HepG2 (cell line): Measurements from ENCODE around the gene CEP55. TPM values are rescaled to one million over a fixed set of nuclear protein-coding genes. Genes with fewer than 3 reads are reported as not detected.
A peak's percentile ranks its signal among the peaks of the same experiment; 100 is the strongest.

Source experiments
- DR1 ChIP-seq: sonication (generic); formaldehyde crosslinking; IDR thresholded peaks from 2 replicates; pipeline ENCODE4 v1.8.0; 2021; ENCODE audit warnings: mild to moderate bottlenecking, missing genetic modification reagents, inconsistent platforms
- EEA1 ChIP-seq: sonication (generic); formaldehyde crosslinking; IDR thresholded peaks from 2 replicates; pipeline ENCODE4 v1.5.1; 2020; ENCODE audit warnings: mild to moderate bottlenecking, missing genetic modification reagents, borderline replicate concordance
- ETV6 ChIP-seq: sonication (generic); formaldehyde crosslinking; conservative IDR thresholded peaks from 2 replicates; pipeline ENCODE4 v1.4.0; 2020; ENCODE audit warnings: missing genetic modification reagents
- IKZF1 ChIP-seq: fragments of 450-650 bp; IDR thresholded peaks from 2 replicates; pipeline ENCODE4 v1.7.1; 2016
- JUND ChIP-seq: sonication (generic); formaldehyde crosslinking; IDR thresholded peaks from 2 replicates; pipeline ENCODE4 v1.8.0; 2022; ENCODE audit warnings: mild to moderate bottlenecking, missing genetic modification reagents
- MIER2 ChIP-seq: IDR thresholded peaks from 2 replicates; pipeline ENCODE4 v1.6.1; 2016; ENCODE audit warnings: missing biosample characterization, missing genetic modification reagents
- MYNN ChIP-seq: sonication (generic); formaldehyde crosslinking; IDR thresholded peaks from 2 replicates; pipeline ENCODE4 v1.4.0; 2020; ENCODE audit warnings: mild to moderate bottlenecking, low read depth, missing genetic modification reagents
- NFATC3 ChIP-seq: sonication (generic); formaldehyde crosslinking; IDR thresholded peaks from 2 replicates; pipeline ENCODE4 v1.5.1; 2020; ENCODE audit warnings: mild to moderate bottlenecking, missing genetic modification reagents
- SRSF1 ChIP-seq: fragments of 200-400 bp; formaldehyde crosslinking; optimal IDR thresholded peaks from 2 replicates; pipeline ENCODE3; 2017; ENCODE audit warnings: mild to moderate bottlenecking, low read depth, low read length, moderate library complexity
- TRIM24 ChIP-seq: sonication (generic); formaldehyde crosslinking; IDR thresholded peaks from 2 replicates; pipeline ENCODE4 v1.8.0; 2022; ENCODE audit warnings: mild to moderate bottlenecking, missing genetic modification reagents
- YEATS4 ChIP-seq: sonication (generic); formaldehyde crosslinking; IDR thresholded peaks from 2 replicates; pipeline ENCODE4 v1.4.0; 2020; ENCODE audit warnings: missing genetic modification reagents, borderline replicate concordance
- ZBTB4 ChIP-seq: sonication (generic); formaldehyde crosslinking; IDR thresholded peaks from 2 replicates; pipeline ENCODE4 v1.4.0; 2020; ENCODE audit warnings: missing genetic modification reagents, mild to moderate bottlenecking, borderline replicate concordance
- ZBTB43 ChIP-seq: sonication (generic); formaldehyde crosslinking; conservative IDR thresholded peaks from 2 replicates; pipeline ENCODE4 v1.4.0; 2020; ENCODE audit warnings: missing genetic modification reagents
- ZBTB8A ChIP-seq: sonication (generic); formaldehyde crosslinking; IDR thresholded peaks from 2 replicates; pipeline ENCODE4 v1.4.0; 2020; ENCODE audit warnings: mild to moderate bottlenecking, low read depth, missing genetic modification reagents, borderline replicate concordance
- ZSCAN29 ChIP-seq: sonication (generic); formaldehyde crosslinking; conservative IDR thresholded peaks from 2 replicates; pipeline ENCODE4 v1.4.0; 2020; ENCODE audit warnings: mild to moderate bottlenecking, missing genetic modification reagents
- polyA plus RNA-seq, 8 experiments: library from polyadenylated mRNA; depleted of rRNA in 3 of 8; stranded (reverse) in 7 of 8; unstranded in 1 of 8; fragments of >200 nt; fragmentation: Illumina TruSeq in 4 of 8; extraction: Trizol in 4 of 8; gene quantifications; 2 replicates each; pipeline versions ENCODE4 v1.2.1 to v1.2.3, GENCODE V29; 2011 to 2016; ENCODE audit warnings: low read depth in 4 of 8, missing spikeins in 1 of 8, mixed read lengths in 1 of 8; ENCODE audit not compliant: insufficient read depth in 1 of 8
- total RNA-seq, 5 experiments: library from RNA; depleted of rRNA; stranded (reverse); fragments of >200 nt; fragmentation: Illumina TruSeq; extraction: Trizol; gene quantifications; 2 replicates each; pipeline ENCODE4 v1.2.3, GENCODE V29; 2016; ENCODE audit warnings: low read depth in 1 of 5
- TF ChIP-seq, protein P1 (sequence below): sonication (generic); formaldehyde crosslinking; IDR thresholded peaks from 2 replicates; pipeline ENCODE4 v1.4.0; 2020; ENCODE audit warnings: mild to moderate bottlenecking, missing genetic modification reagents
- TF ChIP-seq, protein P2 (sequence below), 2 experiments: fragments of 450-650 bp in 1 of 2; sonication (generic) in 1 of 2; formaldehyde crosslinking; IDR thresholded peaks; 2 replicates each; pipeline versions ENCODE4 v1.5.0 to v1.8.0; 2020 to 2022; ENCODE audit warnings: mild to moderate bottlenecking in 1 of 2, missing genetic modification reagents in 1 of 2
- TF ChIP-seq, protein P3 (sequence below): sonication (generic); formaldehyde crosslinking; IDR thresholded peaks from 2 replicates; pipeline ENCODE4 v1.5.1; 2020; ENCODE audit warnings: missing genetic modification reagents, mild to moderate bottlenecking, borderline replicate concordance

CEP55 gene
- total and polyA plus RNA-seq, 2 of the 13 experiments (the other 11 are each of a cell fraction or from before 2014, with no cell fraction given): 6.5 to 17.1 TPM

GRCh38 chr10:93496322-93497041, at the start of gene CEP55 (continued):
- no peak for TF ChIP-seq MIER2
- TF ChIP-seq JUND: no peak
- TF ChIP-seq IKZF1: no peak
- TF ChIP-seq ETV6 (CRISPR knock-in tag): no peak
- no peak for TF ChIP-seq MYNN
- no peak for TF ChIP-seq NFATC3
- no peak for TF ChIP-seq TRIM24 (CRISPR knock-in tag)
- TF ChIP-seq ZSCAN29 (CRISPR knock-in tag): no peak
- peak; percentile 79; the same call in 1 of the 2 replicates for TF ChIP-seq YEATS4 (CRISPR knock-in tag)
- TF ChIP-seq EEA1: no peak; the same call in 1 of the 2 replicates
- no peak for TF ChIP-seq ZBTB8A (CRISPR knock-in tag)
- TF ChIP-seq, protein P1, sequence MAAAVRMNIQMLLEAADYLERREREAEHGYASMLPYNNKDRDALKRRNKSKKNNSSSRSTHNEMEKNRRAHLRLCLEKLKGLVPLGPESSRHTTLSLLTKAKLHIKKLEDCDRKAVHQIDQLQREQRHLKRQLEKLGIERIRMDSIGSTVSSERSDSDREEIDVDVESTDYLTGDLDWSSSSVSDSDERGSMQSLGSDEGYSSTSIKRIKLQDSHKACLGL (CRISPR knock-in tag): peak; percentile 90; the same call in 1 of the 2 replicates
- no peak for TF ChIP-seq SRSF1
- TF ChIP-seq ZBTB43: no peak
- TF ChIP-seq ZBTB4 (CRISPR knock-in tag): no peak
- TF ChIP-seq, protein P2, sequence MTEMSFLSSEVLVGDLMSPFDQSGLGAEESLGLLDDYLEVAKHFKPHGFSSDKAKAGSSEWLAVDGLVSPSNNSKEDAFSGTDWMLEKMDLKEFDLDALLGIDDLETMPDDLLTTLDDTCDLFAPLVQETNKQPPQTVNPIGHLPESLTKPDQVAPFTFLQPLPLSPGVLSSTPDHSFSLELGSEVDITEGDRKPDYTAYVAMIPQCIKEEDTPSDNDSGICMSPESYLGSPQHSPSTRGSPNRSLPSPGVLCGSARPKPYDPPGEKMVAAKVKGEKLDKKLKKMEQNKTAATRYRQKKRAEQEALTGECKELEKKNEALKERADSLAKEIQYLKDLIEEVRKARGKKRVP (CRISPR knock-in tag; IDR thresholded peaks at IDR 0.05): peak in 1 of 2 experiments; percentile 79; a peak in 2 of 4 replicates
- TF ChIP-seq, protein P3, sequence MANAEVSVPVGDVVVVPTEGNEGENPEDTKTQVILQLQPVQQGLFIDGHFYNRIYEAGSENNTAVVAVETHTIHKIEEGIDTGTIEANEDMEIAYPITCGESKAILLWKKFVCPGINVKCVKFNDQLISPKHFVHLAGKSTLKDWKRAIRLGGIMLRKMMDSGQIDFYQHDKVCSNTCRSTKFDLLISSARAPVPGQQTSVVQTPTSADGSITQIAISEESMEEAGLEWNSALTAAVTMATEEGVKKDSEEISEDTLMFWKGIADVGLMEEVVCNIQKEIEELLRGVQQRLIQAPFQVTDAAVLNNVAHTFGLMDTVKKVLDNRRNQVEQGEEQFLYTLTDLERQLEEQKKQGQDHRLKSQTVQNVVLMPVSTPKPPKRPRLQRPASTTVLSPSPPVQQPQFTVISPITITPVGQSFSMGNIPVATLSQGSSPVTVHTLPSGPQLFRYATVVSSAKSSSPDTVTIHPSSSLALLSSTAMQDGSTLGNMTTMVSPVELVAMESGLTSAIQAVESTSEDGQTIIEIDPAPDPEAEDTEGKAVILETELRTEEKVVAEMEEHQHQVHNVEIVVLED (CRISPR knock-in tag): peak; percentile 95
- peak; percentile 78; the same call in 1 of the 2 replicates for TF ChIP-seq DR1 (CRISPR knock-in tag)
